ENCODE data around the gene ARHGAP35.

Gene ARHGAP35

GRCh38 chr19:46860846-46861690 lies at the start of gene ARHGAP35:
Gene ARHGAP35, plus strand, starts transcription at chr19:46860997. Its CDS starts 57,679 bp downstream, at chr19:46918676.
- TF ChIP-seq, protein P1, sequence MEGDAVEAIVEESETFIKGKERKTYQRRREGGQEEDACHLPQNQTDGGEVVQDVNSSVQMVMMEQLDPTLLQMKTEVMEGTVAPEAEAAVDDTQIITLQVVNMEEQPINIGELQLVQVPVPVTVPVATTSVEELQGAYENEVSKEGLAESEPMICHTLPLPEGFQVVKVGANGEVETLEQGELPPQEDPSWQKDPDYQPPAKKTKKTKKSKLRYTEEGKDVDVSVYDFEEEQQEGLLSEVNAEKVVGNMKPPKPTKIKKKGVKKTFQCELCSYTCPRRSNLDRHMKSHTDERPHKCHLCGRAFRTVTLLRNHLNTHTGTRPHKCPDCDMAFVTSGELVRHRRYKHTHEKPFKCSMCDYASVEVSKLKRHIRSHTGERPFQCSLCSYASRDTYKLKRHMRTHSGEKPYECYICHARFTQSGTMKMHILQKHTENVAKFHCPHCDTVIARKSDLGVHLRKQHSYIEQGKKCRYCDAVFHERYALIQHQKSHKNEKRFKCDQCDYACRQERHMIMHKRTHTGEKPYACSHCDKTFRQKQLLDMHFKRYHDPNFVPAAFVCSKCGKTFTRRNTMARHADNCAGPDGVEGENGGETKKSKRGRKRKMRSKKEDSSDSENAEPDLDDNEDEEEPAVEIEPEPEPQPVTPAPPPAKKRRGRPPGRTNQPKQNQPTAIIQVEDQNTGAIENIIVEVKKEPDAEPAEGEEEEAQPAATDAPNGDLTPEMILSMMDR (IDR thresholded peaks at IDR 0.05; ENCODE audit: poor library complexity, severe bottlenecking), result no peak
- H3K9me3 ChIP-seq (ENCODE audit: severe bottlenecking), result no peaks in the 10 kb centered on the region
- peak within 1 kb of the TSS; percentile 95 for H3K27ac ChIP-seq (ENCODE audit: poor library complexity, severe bottlenecking)
- ATAC-seq (ENCODE audit: low read depth) (peak; percentile 20; the same call in 2 of the 3 replicates), DNase-seq (ENCODE audit: low spot score) (no peak)
- H3K36me3 ChIP-seq (ENCODE audit: low read depth), result 0 out of 2 replicates have a peak, but pooled peaks cover 4% of the 10 kb centered on the region
- peaks cover 26% of the 10 kb centered on the region for H3K4me1 ChIP-seq (ENCODE audit: insufficient read depth, poor library complexity, severe bottlenecking)
- H3K4me3 ChIP-seq (ENCODE audit: severe bottlenecking), result peak within 1 kb of the TSS; percentile 67
- no peaks in the 10 kb centered on the region for H3K27me3 ChIP-seq (ENCODE audit: insufficient read depth, poor library complexity, severe bottlenecking)

- no peaks in the 10 kb centered on the region for H3K9me3 ChIP-seq (ENCODE audit: severe bottlenecking)
- no peaks in the 10 kb centered on the region for H3K36me3 ChIP-seq (ENCODE audit: low read depth)
- H3K27ac ChIP-seq (ENCODE audit: poor library complexity, severe bottlenecking), result no peak overlapping the region
- H3K27me3 ChIP-seq (ENCODE audit: insufficient read depth, poor library complexity, severe bottlenecking), result no peaks in the 10 kb centered on the region
- TF ChIP-seq, protein P1 (IDR thresholded peaks at IDR 0.05; ENCODE audit: poor library complexity, severe bottlenecking), result no peak
- DNase-seq (ENCODE audit: low spot score) (no peak), ATAC-seq (ENCODE audit: low read depth) (peak; percentile 19; the same call in 1 of the 3 replicates)
- H3K4me1 ChIP-seq (ENCODE audit: insufficient read depth, poor library complexity, severe bottlenecking), result peaks cover 5% of the 10 kb centered on the region
- no peak overlapping the region for H3K4me3 ChIP-seq (ENCODE audit: severe bottlenecking)
Observed at GRCh38 chr19:46812977-46813838, 47.6 kb upstream of the ARHGAP35 start.

DNA sequence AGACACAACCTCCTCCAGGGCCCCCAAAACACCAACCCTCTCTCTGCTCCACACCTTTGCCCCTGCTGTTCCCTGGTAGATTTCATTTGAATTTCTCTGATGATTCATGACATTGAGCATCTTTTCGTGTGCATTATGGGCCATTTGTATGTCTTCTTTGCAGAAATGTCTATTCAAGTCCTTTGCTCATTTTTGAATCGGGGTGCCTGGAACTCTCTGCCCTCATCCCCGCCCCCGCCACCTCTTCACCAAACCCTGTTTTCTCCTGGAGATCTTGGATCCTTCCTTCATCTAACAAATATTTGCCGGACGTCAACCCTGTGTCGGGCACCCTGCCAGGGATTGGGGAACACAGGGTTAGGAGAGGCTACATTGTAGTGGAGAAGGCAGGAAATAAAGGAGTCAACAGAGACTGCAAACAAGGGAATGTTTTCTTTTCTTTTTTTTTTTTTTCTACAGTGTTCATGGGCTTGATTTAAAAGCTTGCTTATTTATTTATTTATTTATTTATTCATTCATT lies 46.9 kb upstream of the ARHGAP35 start:
- no peak overlapping the region for H3K4me3 ChIP-seq (ENCODE audit: severe bottlenecking)
- TF ChIP-seq, protein P1 (IDR thresholded peaks at IDR 0.05; ENCODE audit: poor library complexity, severe bottlenecking), result no peak
- no peaks in the 10 kb centered on the region for H3K27me3 ChIP-seq (ENCODE audit: insufficient read depth, poor library complexity, severe bottlenecking)
- H3K36me3 ChIP-seq (ENCODE audit: low read depth), result no peaks in the 10 kb centered on the region
- DNase-seq (ENCODE audit: low spot score) (no peak), ATAC-seq (ENCODE audit: low read depth) (peak; percentile 59)
- H3K4me1 ChIP-seq (ENCODE audit: insufficient read depth, poor library complexity, severe bottlenecking), result peaks cover 5% of the 10 kb centered on the region
- H3K27ac ChIP-seq (ENCODE audit: poor library complexity, severe bottlenecking), result no peak overlapping the region
- H3K9me3 ChIP-seq (ENCODE audit: severe bottlenecking), result no peaks in the 10 kb centered on the region

- H3K4me3 ChIP-seq (ENCODE audit: severe bottlenecking), result no peak overlapping the region
- H3K36me3 ChIP-seq (ENCODE audit: low read depth), result no peaks in the 10 kb centered on the region
- peaks cover 5% of the 10 kb centered on the region for H3K4me1 ChIP-seq (ENCODE audit: insufficient read depth, poor library complexity, severe bottlenecking)
- no peaks in the 10 kb centered on the region for H3K9me3 ChIP-seq (ENCODE audit: severe bottlenecking)
- ATAC-seq (ENCODE audit: low read depth), result no peak
- H3K27me3 ChIP-seq (ENCODE audit: insufficient read depth, poor library complexity, severe bottlenecking), result no peaks in the 10 kb centered on the region
- H3K27ac ChIP-seq (ENCODE audit: poor library complexity, severe bottlenecking), result no peak overlapping the region
- TF ChIP-seq, protein P1 (IDR thresholded peaks at IDR 0.05; ENCODE audit: poor library complexity, severe bottlenecking), result no peak
- no peak for DNase-seq (ENCODE audit: low spot score)
Observed at GRCh38 chr19:46815833-46816627, 44.8 kb upstream of the ARHGAP35 start.
